H9 (cell line): Measurements from ENCODE around the gene ZBTB16. TPM values are rescaled to one million over a fixed set of nuclear protein-coding genes. Genes with fewer than 3 reads are reported as not detected.

ENCODE experiments used
- DNase-seq: peaks from one replicate; pipeline ENCODE4 v3.0.0-alpha.2; 2017
- H2AFZ ChIP-seq: one replicate; pipeline ENCODE4 v1.6.1; 2013; ENCODE audit warnings: mild to moderate bottlenecking, low read length, control low read depth, moderate library complexity
- H2AK5ac ChIP-seq: 2 replicates; pipeline ENCODE4 v1.6.1; 2013; ENCODE audit warnings: low read length, control low read depth, mixed read lengths; ENCODE audit not compliant: insufficient read length
- H2BK120ac ChIP-seq: one replicate; pipeline ENCODE4 v1.6.1; 2013; ENCODE audit warnings: low read depth, mild to moderate bottlenecking, low read length, control low read depth, inconsistent platforms; ENCODE audit not compliant: poor library complexity, severe bottlenecking
- H2BK12ac ChIP-seq: 2 replicates; pipeline ENCODE4 v1.6.1; 2013; ENCODE audit warnings: low read length, control low read depth, mixed read lengths, low read depth; ENCODE audit not compliant: insufficient read length
- H2BK15ac ChIP-seq: 2 replicates; pipeline ENCODE4 v1.6.1; 2013; ENCODE audit warnings: low read depth, low read length, control low read depth
- H2BK20ac ChIP-seq: one replicate; pipeline ENCODE4 v1.6.1; 2013; ENCODE audit warnings: low read depth, mild to moderate bottlenecking, low read length, control low read depth, inconsistent platforms; ENCODE audit not compliant: poor library complexity, severe bottlenecking
- H2BK5ac ChIP-seq: 2 replicates; pipeline ENCODE4 v1.6.1; 2013; ENCODE audit warnings: low read length, control low read depth, mixed read lengths; ENCODE audit not compliant: insufficient read length
- H3K14ac ChIP-seq: 2 replicates; pipeline ENCODE4 v1.6.1; 2013; ENCODE audit warnings: low read length, control low read depth; ENCODE audit not compliant: insufficient read depth
- H3K18ac ChIP-seq: 2 replicates; pipeline ENCODE4 v1.6.1; 2013; ENCODE audit warnings: low read depth, mild to moderate bottlenecking, mixed read lengths, low read length, control low read depth; ENCODE audit not compliant: insufficient read length
- H3K23ac ChIP-seq: 2 replicates; pipeline ENCODE4 v1.6.1; 2013; ENCODE audit warnings: low read length, control low read depth, mixed read lengths, low read depth; ENCODE audit not compliant: insufficient read length
- H3K23me2 ChIP-seq: 2 replicates; pipeline ENCODE4 v1.6.1; 2013; ENCODE audit warnings: low read depth, mild to moderate bottlenecking, mixed read lengths, low read length, control low read depth; ENCODE audit not compliant: insufficient read length, poor library complexity, severe bottlenecking
- H3K27ac ChIP-seq: 2 replicates; pipeline ENCODE4 v1.5.1; 2013; ENCODE audit warnings: low read length, control low read depth, mixed read lengths, low read depth; ENCODE audit not compliant: insufficient read length
- H3K27me3 ChIP-seq: 2 replicates; pipeline ENCODE4 v1.6.1; 2013; ENCODE audit warnings: low read length, control low read depth, inconsistent platforms; ENCODE audit not compliant: insufficient read depth
- H3K4ac ChIP-seq: 2 replicates; pipeline ENCODE4 v1.6.1; 2013; ENCODE audit warnings: low read depth, mild to moderate bottlenecking, control low read depth, inconsistent platforms, low read length, moderate library complexity
- H3K4me1 ChIP-seq: 2 replicates; pipeline ENCODE4 v1.6.1; 2013; ENCODE audit warnings: low read length, control low read depth, inconsistent platforms; ENCODE audit not compliant: insufficient read depth
- H3K4me2 ChIP-seq: 2 replicates; pipeline ENCODE4 v1.6.1; 2013; ENCODE audit warnings: low read length, control low read depth, mixed read lengths; ENCODE audit not compliant: insufficient read length, insufficient read depth
- H3K56ac ChIP-seq: 2 replicates; pipeline ENCODE4 v1.6.1; 2013; ENCODE audit warnings: low read depth, mild to moderate bottlenecking, mixed read lengths, low read length, control low read depth; ENCODE audit not compliant: insufficient read length
- H3K79me1 ChIP-seq: 2 replicates; pipeline ENCODE4 v1.6.1; 2013; ENCODE audit warnings: low read depth, mild to moderate bottlenecking, moderate library complexity, low read length, control low read depth, inconsistent platforms; ENCODE audit not compliant: insufficient read depth, poor library complexity, severe bottlenecking
- H3K79me2 ChIP-seq: 2 replicates; pipeline ENCODE4 v1.6.1; 2013; ENCODE audit warnings: low read length, control low read depth, inconsistent platforms; ENCODE audit not compliant: insufficient read depth
- H3K9ac ChIP-seq: 2 replicates; pipeline ENCODE4 v1.6.1; 2013; ENCODE audit warnings: low read length, control low read depth, mixed read lengths; ENCODE audit not compliant: insufficient read length; ENCODE audit errors: extremely low read depth
- H3K9me3 ChIP-seq: one replicate; pipeline ENCODE4 v1.6.1; 2013; ENCODE audit warnings: low read depth, low read length, inconsistent platforms; ENCODE audit not compliant: control insufficient read depth
- H3T11ph ChIP-seq: one replicate; pipeline ENCODE4 v1.6.1; 2013; ENCODE audit warnings: mild to moderate bottlenecking, low read length, control low read depth, inconsistent platforms
- H4K20me1 ChIP-seq: one replicate; pipeline ENCODE4 v1.6.1; 2013; ENCODE audit not compliant: control insufficient read depth, insufficient read length, insufficient read depth
- H4K5ac ChIP-seq: 2 replicates; pipeline ENCODE4 v1.6.1; 2013; ENCODE audit warnings: low read depth, mild to moderate bottlenecking, mixed read lengths, low read length, control low read depth; ENCODE audit not compliant: insufficient read length
- H4K8ac ChIP-seq: replicated peaks from 2 replicates; pipeline ENCODE4 v1.6.1; 2013; ENCODE audit warnings: low read length, control low read depth, mixed read lengths, low read depth; ENCODE audit not compliant: insufficient read length
- H4K91ac ChIP-seq: 2 replicates; pipeline ENCODE4 v1.6.1; 2013; ENCODE audit warnings: low read depth, mild to moderate bottlenecking, moderate library complexity, mixed read lengths, low read length, control low read depth; ENCODE audit not compliant: insufficient read length
- H3K27ac Mint-ChIP-seq, 3 experiments: 2 replicates in 2 of 3; 3 replicates in 1 of 3; pipeline ENCODE4 v1.8.0; 2020 to 2021; ENCODE audit warnings: mixed read lengths in 3 of 3, mild to moderate bottlenecking in 1 of 3, moderate library complexity in 1 of 3
- H3K27me3 Mint-ChIP-seq: 2 replicates; pipeline ENCODE4 v1.8.0; 2021; ENCODE audit warnings: low read depth, mild to moderate bottlenecking, moderate library complexity, mixed read lengths
- H3K36me3 Mint-ChIP-seq, 3 experiments: 2 replicates in 2 of 3; 3 replicates in 1 of 3; pipeline ENCODE4 v1.8.0; 2020 to 2021; ENCODE audit warnings: low read depth in 3 of 3, mixed read lengths in 3 of 3; ENCODE audit not compliant: insufficient read depth in 1 of 3
- H3K4me1 Mint-ChIP-seq, 2 experiments: 2 replicates each; pipeline ENCODE4 v1.8.0; 2020; ENCODE audit warnings: mixed read lengths in 2 of 2
- H3K4me3 Mint-ChIP-seq, 2 experiments: 2 replicates in 1 of 2; 3 replicates in 1 of 2; pipeline ENCODE4 v1.8.0; 2020 to 2021; ENCODE audit warnings: mild to moderate bottlenecking in 2 of 2, mixed read lengths in 2 of 2, moderate library complexity in 1 of 2
- H3K9me3 Mint-ChIP-seq, 2 experiments: 2 replicates in 1 of 2; 3 replicates in 1 of 2; pipeline ENCODE4 v1.8.0; 2020; ENCODE audit warnings: mild to moderate bottlenecking in 2 of 2, mixed read lengths in 2 of 2, moderate library complexity in 1 of 2
- WGBS: extraction: QIAGEN DNeasy Blood & Tissue Kit; methylation state at CpG from one replicate; pipeline ENCODE4 v1.1.7; 2013; ENCODE audit warnings: missing lambda C conversion rate, low lambda C conversion rate, mixed read lengths; ENCODE audit not compliant: insufficient read length; ENCODE audit errors: extremely low coverage; 5-methylcytosine and 5-hydroxymethylcytosine counted together
- total RNA-seq: library from RNA; stranded (reverse); gene quantifications from 2 replicates; pipeline ENCODE4 v1.2.1, GENCODE V29; 2021
- TF ChIP-seq, protein P1 (sequence below): fragments of 200-600 bp; sonication (generic); conservative IDR thresholded peaks from 3 replicates; pipeline ENCODE4 v1.8.0; 2021; ENCODE audit warnings: antibody characterized with exemption, mild to moderate bottlenecking

Gene ZBTB16
- total RNA-seq, 1 experiment from 2014 or later, result not detected

DNA sequence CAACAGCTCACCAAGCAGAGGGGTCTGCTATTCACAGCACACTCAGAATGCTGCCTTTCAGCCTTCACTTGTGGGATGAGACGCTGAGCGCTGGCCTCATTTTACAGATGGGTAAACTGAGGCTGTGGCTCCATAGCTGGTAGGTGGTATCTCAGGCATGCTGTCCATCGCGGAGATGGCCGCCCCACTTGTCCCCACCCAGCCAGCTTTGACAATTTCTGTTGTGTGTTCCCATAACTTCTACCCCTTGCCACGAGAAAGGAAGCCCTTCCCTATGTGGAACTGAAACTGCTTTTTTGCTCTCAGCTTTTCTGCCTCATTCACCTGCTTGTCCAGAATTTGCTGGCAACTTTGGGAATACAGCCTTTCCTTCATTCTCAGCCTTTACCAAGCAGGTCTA lies 200.6 kb downstream of the ZBTB16 start:
- Histone ChIP-seq H2BK120ac (no peak overlapping the region), H2AFZ (no peak overlapping the region), H2BK12ac (no peak overlapping the region), H4K8ac (no peak overlapping the region), H3K9me3 (no peaks in the 10 kb centered on the region), H3K4me1 (no peaks in the 10 kb centered on the region; the same call in 1 of the 2 replicates), H3T11ph (no peak overlapping the region), H2BK5ac (no peak overlapping the region), H3K56ac (no peak overlapping the region), H4K91ac (no peak overlapping the region), H4K20me1 (no peaks in the 10 kb centered on the region), H3K23ac (no peak overlapping the region), H3K27ac (no peak overlapping the region), H3K4ac (no peak overlapping the region), H3K18ac (no peak overlapping the region), H2AK5ac (no peak overlapping the region), H2BK15ac (no peak overlapping the region), H3K9ac (no peak overlapping the region), H3K79me2 (no peaks in the 10 kb centered on the region), H2BK20ac (no peak overlapping the region), H3K14ac (no peak overlapping the region), H3K4me2 (no peak overlapping the region), H3K79me1 (no peaks in the 10 kb centered on the region), H3K27me3 (no peaks in the 10 kb centered on the region), H4K5ac (no peak overlapping the region), H3K23me2 (no peaks in the 10 kb centered on the region)
- TF ChIP-seq, protein P1, sequence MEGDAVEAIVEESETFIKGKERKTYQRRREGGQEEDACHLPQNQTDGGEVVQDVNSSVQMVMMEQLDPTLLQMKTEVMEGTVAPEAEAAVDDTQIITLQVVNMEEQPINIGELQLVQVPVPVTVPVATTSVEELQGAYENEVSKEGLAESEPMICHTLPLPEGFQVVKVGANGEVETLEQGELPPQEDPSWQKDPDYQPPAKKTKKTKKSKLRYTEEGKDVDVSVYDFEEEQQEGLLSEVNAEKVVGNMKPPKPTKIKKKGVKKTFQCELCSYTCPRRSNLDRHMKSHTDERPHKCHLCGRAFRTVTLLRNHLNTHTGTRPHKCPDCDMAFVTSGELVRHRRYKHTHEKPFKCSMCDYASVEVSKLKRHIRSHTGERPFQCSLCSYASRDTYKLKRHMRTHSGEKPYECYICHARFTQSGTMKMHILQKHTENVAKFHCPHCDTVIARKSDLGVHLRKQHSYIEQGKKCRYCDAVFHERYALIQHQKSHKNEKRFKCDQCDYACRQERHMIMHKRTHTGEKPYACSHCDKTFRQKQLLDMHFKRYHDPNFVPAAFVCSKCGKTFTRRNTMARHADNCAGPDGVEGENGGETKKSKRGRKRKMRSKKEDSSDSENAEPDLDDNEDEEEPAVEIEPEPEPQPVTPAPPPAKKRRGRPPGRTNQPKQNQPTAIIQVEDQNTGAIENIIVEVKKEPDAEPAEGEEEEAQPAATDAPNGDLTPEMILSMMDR, result no peak
- Mint-ChIP-seq H3K36me3 (no peaks in the 10 kb centered on the region), H3K27me3 (peaks cover 4% of the 10 kb centered on the region), H3K9me3 (no peaks in the 10 kb centered on the region), H3K4me1 (peaks cover 7 to 22% of the 10 kb centered on the region in 2 experiments), H3K4me3 (no peak overlapping the region), H3K27ac (no peak overlapping the region)
- DNase-seq, result no peak
- WGBS, result no CpG with 5 or more reads among the region's 6 CpGs
